Mononuclear cell (primary cell): ENCODE results near the gene UTP25. TPM values are rescaled to one million over a fixed set of nuclear protein-coding genes. Genes with fewer than 3 reads are reported as not detected.

Experiments
- H3K27me3 ChIP-seq: 2 replicates; pipeline ENCODE4 v1.6.0; 2011; ENCODE audit warnings: low read length, control low read depth; ENCODE audit not compliant: insufficient read depth
- H3K4me1 ChIP-seq: 2 replicates; pipeline ENCODE4 v1.5.1; 2011; ENCODE audit warnings: mild to moderate bottlenecking, low read length, control low read depth; ENCODE audit not compliant: insufficient read depth
- H3K4me3 ChIP-seq: 2 replicates; pipeline ENCODE4 v1.5.1; 2011; ENCODE audit warnings: mild to moderate bottlenecking, low read length, moderate library complexity
- H3K9me3 ChIP-seq: 2 replicates; pipeline ENCODE4 v1.5.1; 2011; ENCODE audit warnings: low read depth, mild to moderate bottlenecking, control low read depth, low read length
- total RNA-seq: library from RNA; depleted of rRNA; stranded (reverse); fragments of >200 nt; gene quantifications from one replicate; pipeline ENCODE4 v1.2.3, GENCODE V29; 2012

Gene UTP25
- total RNA-seq, 1 donor = 9.3 TPM

DNA sequence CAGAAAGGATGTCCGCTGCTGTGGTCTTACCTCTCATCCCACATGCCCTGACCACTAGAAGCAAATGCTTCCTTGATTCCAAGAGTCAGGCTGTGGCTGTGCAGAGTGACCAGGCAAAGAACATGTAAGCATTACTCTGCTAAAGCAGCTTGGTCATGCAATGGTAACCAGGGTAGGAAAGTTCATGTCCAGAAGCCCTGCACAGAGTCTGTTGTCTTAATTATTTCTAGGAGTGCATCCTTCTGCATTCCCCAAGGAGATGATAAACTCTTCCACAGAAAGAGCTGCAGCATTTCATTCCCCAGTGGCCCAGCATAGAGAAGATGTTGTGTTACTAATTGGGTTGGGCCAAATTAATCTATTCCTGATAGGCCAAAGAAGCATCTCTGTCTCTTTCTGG, 10.1 kb upstream of the UTP25 start:
- Histone ChIP-seq H3K9me3 (no peaks in the 10 kb centered on the region), H3K4me1 (no peaks in the 10 kb centered on the region), H3K4me3 (no peak overlapping the region), H3K27me3 (peaks cover 13% of the 10 kb centered on the region)

DNA sequence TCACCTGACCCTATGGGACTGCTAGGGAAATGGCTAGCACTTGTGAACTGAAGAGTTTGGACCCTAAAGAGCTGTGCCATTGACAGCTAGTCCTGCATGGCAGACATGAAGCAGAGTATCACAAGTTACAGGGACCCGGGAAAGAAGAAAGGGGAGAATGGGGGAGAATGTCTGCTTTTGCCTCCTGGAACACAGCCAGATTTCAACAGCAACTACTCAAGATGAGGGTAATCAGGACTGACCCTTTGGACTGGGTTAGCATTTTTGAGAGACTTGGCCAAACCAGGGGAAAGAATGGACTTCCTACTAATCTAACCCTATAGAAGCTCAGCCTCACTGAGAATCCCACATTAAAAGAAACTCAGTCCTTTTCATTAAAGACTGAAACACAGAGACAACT, 8.7 kb upstream of the UTP25 start:
- no peaks in the 10 kb centered on the region for H3K4me1 ChIP-seq
- peaks cover 16% of the 10 kb centered on the region for H3K27me3 ChIP-seq
- H3K9me3 ChIP-seq = no peaks in the 10 kb centered on the region
- H3K4me3 ChIP-seq = no peak overlapping the region

DNA sequence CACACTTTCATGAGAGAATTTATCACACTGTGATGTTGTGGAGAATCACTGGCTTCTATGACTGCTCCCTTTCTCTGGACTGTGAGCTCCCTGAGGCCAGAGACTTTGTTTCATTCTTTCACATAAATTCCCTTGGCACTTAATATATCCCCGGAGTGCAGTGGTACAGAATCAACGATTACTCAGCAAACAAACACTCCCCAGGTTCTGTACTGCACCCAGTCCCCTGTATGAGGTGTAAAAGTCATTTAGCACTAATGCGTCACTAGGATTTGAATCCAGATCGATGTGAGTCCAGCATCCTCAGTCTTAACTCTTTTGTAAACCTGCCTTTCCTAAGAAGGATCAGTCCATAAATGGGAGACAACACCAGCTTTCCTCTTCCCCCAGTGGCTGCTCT, 6.8 kb upstream of the UTP25 start:
- Histone ChIP-seq H3K9me3 (no peaks in the 10 kb centered on the region), H3K4me3 (no peak overlapping the region), H3K27me3 (peaks cover 18% of the 10 kb centered on the region)

DNA sequence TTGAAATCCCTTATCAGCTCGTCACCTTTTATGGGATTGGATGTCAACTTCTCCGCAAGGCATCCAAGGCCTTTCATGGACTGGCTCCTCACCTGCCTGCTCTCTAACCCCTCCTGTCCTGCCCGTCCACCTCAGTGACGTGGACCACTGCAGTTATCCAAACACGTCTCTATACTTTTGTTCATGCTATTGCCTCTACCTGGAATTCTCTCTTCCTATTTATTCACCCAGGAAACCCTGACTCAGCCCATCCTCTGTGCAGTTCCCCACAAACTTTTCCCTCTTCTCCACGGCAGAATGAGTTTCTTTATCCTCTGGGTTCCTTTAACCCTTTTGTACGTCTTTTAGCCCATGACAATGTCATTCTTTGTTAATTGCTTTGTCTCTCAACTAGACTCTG, 5.1 kb upstream of the UTP25 start:
- Histone ChIP-seq H3K9me3 (no peaks in the 10 kb centered on the region), H3K27me3 (peaks cover 18% of the 10 kb centered on the region), H3K4me3 (no peak overlapping the region), H3K4me1 (peaks cover 5% of the 10 kb centered on the region)

More for the DNA sequence above, 6.8 kb upstream of the UTP25 start:
- H3K4me1 ChIP-seq = no peaks in the 10 kb centered on the region

DNA sequence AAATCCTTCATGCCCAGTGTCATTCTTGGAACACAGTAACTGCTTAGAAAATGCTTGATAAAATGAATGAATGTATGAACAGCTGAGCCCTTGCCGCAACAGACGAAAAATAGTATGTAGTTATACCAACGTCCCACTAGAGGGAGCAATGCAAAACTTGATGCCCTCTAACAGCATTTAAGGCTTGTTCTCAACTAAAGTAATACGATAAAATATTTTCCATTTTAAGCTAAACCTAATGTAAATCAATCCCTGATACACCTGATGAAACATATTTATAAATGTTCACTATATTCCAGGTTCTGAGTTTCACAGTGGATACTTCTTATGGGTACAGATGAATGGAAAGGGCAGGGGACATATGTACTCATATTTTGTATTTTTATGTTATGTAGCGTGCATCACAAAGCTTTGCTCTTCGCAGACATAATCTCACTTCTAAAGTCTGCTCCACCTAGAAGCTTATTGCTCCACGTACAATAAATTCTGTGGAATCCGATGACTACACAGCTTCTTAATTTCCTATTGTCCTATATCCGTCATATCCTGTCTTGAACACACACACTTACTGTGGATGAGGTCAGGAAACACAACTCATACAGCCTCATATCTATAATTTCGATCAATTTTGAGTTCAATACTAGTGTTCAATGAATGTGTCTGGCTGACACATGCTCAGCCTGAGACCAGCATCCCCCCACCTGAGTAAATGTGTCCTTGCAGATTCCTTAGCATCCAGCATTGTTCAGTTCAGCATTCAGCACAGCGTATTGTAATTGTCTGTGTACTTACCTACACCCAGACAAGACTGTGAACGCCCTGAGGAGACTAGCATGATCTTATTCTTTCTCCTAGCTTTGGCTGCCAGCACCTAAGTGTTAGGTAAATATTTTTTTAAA, 4.4 kb upstream of the UTP25 start:
- H3K4me1 ChIP-seq = peaks cover 5% of the 10 kb centered on the region
- no peak overlapping the region for H3K4me3 ChIP-seq
- peaks cover 18% of the 10 kb centered on the region for H3K27me3 ChIP-seq
- no peaks in the 10 kb centered on the region for H3K9me3 ChIP-seq

DNA sequence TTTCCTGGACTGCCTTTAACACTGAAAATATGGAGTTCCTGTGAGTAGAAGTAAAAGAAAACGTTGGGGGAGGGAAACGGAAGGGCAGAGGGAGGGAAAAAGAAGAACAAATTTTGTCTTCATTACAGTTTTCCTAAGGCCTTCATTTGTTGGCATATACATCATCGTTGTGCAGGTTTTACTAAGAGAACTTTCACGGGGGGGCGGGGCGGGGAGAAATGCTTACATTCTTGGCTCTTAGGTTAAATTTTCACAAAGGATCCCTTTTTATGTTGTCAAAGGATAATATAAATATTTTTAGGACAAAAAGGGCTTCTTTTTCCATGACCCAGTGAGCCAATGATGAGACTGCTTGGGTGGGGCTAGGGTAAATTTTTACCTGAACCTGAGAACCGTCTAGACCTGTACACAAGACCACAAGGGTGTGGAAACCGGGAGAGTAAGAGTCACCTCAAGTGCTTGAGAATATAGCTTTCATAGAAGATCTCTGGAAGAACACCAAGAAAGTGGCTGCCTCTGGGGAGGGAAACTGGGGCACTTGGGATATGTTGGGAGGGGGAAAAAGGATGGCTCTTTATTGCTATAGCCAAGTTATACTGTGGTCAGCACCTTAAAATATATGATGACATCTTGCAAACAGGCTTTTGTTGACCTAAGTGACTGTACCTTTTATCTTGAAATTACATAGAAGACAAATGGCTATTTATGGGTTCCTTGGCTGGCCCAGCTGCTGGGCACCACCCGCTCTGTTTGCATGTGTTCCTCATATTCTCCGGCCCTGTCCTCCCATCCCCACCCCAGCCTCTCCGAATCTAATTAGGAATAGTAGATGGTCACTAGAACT, 2.0 kb upstream of the UTP25 start:
- no peaks in the 10 kb centered on the region for H3K9me3 ChIP-seq
- peaks cover 16% of the 10 kb centered on the region for H3K4me1 ChIP-seq
- H3K27me3 ChIP-seq = peaks cover 8% of the 10 kb centered on the region
- H3K4me3 ChIP-seq = no peak overlapping the region

DNA sequence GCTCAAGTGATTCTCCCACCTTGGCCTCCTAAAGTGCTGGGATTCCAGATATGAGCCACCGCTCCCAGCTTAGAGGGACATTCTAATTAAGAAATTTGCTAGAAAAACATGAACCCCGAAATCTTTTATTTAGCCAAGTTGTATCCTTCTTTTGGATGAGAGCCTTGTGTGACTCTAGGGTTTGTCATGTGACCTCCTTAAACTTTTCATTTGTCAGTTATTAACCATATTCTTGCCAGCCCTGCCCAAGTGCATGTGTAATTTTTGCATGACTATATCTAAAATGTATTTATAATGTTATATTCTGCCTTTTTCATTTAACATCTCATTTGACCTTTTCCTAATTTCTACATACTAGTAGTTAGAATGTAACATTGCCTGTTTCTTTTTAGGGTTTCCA, 1.9 kb downstream of the UTP25 start:
- Histone ChIP-seq H3K4me3 (no peak overlapping the region), H3K27me3 (peaks cover 2% of the 10 kb centered on the region), H3K9me3 (no peaks in the 10 kb centered on the region), H3K4me1 (peaks cover 16% of the 10 kb centered on the region)

DNA sequence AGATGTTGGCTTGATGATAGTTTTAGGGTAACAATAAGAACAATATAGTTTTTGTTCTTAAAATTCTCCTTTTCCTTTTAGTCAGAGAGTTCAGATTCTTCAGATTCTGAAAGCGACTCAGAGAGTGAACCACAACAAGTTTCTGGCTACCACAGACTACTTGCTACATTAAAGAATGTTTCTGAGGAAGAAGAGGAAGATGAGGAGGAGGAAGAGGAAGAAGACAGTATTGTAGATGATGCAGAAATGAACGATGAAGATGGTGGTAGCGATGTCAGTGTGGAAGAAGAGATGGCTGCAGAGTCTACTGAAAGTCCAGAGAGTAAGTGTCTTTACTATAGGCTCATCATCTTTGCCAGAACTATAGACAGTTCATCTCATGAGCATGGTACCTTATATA, 3.0 kb downstream of the UTP25 start:
- peaks cover 16% of the 10 kb centered on the region for H3K4me1 ChIP-seq
- no peaks in the 10 kb centered on the region for H3K9me3 ChIP-seq
- no peak overlapping the region for H3K4me3 ChIP-seq
- H3K27me3 ChIP-seq = no peaks in the 10 kb centered on the region

- Histone ChIP-seq H3K9me3 (no peaks in the 10 kb centered on the region), H3K27me3 (no peaks in the 10 kb centered on the region), H3K4me1 (peaks cover 16% of the 10 kb centered on the region), H3K4me3 (no peak overlapping the region)
These were observed 3.8 kb downstream of the UTP25 start for GRCh38 chr1:209831615-209832014.

DNA sequence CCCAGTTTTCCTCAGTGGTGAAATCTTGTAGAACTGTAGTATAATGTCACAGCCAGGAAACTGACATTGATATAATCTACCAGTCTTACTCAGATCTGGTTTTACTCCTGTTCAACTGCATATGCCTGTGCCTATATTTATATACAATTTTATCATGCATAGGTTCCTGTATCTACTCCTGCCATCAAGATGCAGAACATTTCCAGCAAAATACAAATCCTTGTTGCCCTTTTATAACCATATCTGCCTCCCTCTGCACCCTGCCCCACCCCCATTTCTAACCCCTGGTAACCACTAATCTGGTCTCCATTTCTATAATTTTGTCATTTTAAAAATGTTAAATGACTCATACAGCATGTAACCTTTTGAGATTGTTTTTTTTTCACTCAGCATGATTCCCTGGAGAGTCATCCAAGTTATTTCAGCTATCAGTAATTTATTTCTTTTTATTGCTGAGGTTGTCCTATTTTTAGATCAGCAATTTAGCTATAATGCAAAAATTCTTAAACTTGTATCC, 8.1 kb downstream of the UTP25 start:
- H3K4me3 ChIP-seq = no peak overlapping the region
- no peaks in the 10 kb centered on the region for H3K9me3 ChIP-seq
- no peaks in the 10 kb centered on the region for H3K4me1 ChIP-seq
- no peaks in the 10 kb centered on the region for H3K27me3 ChIP-seq

DNA sequence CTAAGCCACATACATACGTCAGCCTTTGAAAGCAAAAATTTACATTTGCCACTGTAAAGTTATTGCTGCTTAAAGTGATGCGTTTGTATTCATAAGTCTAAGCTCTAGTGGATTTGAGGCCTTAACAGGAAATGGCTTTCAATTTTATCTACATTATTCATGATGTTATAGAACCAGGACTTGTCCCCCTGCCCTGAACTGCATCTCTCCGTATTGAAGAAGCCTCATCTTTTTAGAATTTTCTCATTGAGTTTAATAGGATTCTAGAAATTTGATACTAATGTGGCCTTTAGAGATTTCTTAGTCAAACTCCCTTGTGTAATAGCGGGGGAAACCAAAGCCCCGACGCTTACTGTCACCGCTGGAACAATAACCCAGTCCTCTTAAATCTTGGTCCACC, 9.9 kb downstream of the UTP25 start:
- Histone ChIP-seq H3K9me3 (no peaks in the 10 kb centered on the region), H3K27me3 (no peaks in the 10 kb centered on the region), H3K4me1 (no peaks in the 10 kb centered on the region), H3K4me3 (no peak overlapping the region)

DNA sequence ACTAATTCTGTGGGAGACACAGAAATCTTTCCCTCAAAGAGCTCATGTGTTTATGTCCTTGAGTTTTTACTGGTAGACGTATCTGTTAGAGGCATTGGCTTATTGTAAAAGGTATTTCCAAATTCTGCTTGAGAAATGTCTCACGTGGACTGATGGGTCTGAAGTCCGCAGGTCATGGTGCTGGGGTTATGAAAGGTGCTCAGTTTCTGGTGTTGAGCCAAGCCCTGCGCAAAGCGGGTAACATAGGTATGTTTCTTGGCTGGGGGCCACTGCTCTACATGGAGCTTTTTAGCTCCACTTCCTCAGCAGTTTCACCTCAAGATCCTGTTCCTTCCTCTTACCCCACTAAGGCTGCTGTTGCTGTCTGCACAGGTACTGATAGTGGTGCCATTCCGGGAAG, 10.8 kb downstream of the UTP25 start:
- Histone ChIP-seq H3K9me3 (no peaks in the 10 kb centered on the region), H3K4me1 (no peaks in the 10 kb centered on the region), H3K27me3 (no peaks in the 10 kb centered on the region), H3K4me3 (no peak overlapping the region)

- H3K9me3 ChIP-seq = no peaks in the 10 kb centered on the region
These were observed 12.2 kb downstream of the UTP25 start for GRCh38 chr1:209839875-209840546.

GRCh38 chr1:209840611-209841010, 12.8 kb downstream of the UTP25 start:
- Histone ChIP-seq H3K27me3 (no peaks in the 10 kb centered on the region), H3K4me1 (no peaks in the 10 kb centered on the region), H3K4me3 (no peak overlapping the region), H3K9me3 (no peaks in the 10 kb centered on the region)

More at GRCh38 chr1:209839875-209840546, 12.2 kb downstream of the UTP25 start:
- Histone ChIP-seq H3K4me3 (no peak overlapping the region), H3K4me1 (no peaks in the 10 kb centered on the region), H3K27me3 (no peaks in the 10 kb centered on the region)
